H9 (cell line): ENCODE measurements around the gene BBX. TPM values are rescaled to one million over a fixed set of nuclear protein-coding genes. Genes with fewer than 3 reads are reported as not detected.

Source experiments
- DNase-seq: peaks from one replicate; pipeline ENCODE4 v3.0.0-alpha.2; 2017
- H2AFZ ChIP-seq: one replicate; pipeline ENCODE4 v1.6.1; 2013; ENCODE audit warnings: mild to moderate bottlenecking, low read length, control low read depth, moderate library complexity
- H2AK5ac ChIP-seq: 2 replicates; pipeline ENCODE4 v1.6.1; 2013; ENCODE audit warnings: low read length, control low read depth, mixed read lengths; ENCODE audit not compliant: insufficient read length
- H2BK120ac ChIP-seq: one replicate; pipeline ENCODE4 v1.6.1; 2013; ENCODE audit warnings: low read depth, mild to moderate bottlenecking, low read length, control low read depth, inconsistent platforms; ENCODE audit not compliant: poor library complexity, severe bottlenecking
- H2BK12ac ChIP-seq: 2 replicates; pipeline ENCODE4 v1.6.1; 2013; ENCODE audit warnings: low read length, control low read depth, mixed read lengths, low read depth; ENCODE audit not compliant: insufficient read length
- H2BK15ac ChIP-seq: 2 replicates; pipeline ENCODE4 v1.6.1; 2013; ENCODE audit warnings: low read depth, low read length, control low read depth
- H2BK20ac ChIP-seq: one replicate; pipeline ENCODE4 v1.6.1; 2013; ENCODE audit warnings: low read depth, mild to moderate bottlenecking, low read length, control low read depth, inconsistent platforms; ENCODE audit not compliant: poor library complexity, severe bottlenecking
- H2BK5ac ChIP-seq: 2 replicates; pipeline ENCODE4 v1.6.1; 2013; ENCODE audit warnings: low read length, control low read depth, mixed read lengths; ENCODE audit not compliant: insufficient read length
- H3K14ac ChIP-seq: 2 replicates; pipeline ENCODE4 v1.6.1; 2013; ENCODE audit warnings: low read length, control low read depth; ENCODE audit not compliant: insufficient read depth
- H3K18ac ChIP-seq: 2 replicates; pipeline ENCODE4 v1.6.1; 2013; ENCODE audit warnings: low read depth, mild to moderate bottlenecking, mixed read lengths, low read length, control low read depth; ENCODE audit not compliant: insufficient read length
- H3K23ac ChIP-seq: 2 replicates; pipeline ENCODE4 v1.6.1; 2013; ENCODE audit warnings: low read length, control low read depth, mixed read lengths, low read depth; ENCODE audit not compliant: insufficient read length
- H3K23me2 ChIP-seq: 2 replicates; pipeline ENCODE4 v1.6.1; 2013; ENCODE audit warnings: low read depth, mild to moderate bottlenecking, mixed read lengths, low read length, control low read depth; ENCODE audit not compliant: insufficient read length, poor library complexity, severe bottlenecking
- H3K27ac ChIP-seq: 2 replicates; pipeline ENCODE4 v1.5.1; 2013; ENCODE audit warnings: low read length, control low read depth, mixed read lengths, low read depth; ENCODE audit not compliant: insufficient read length
- H3K27me3 ChIP-seq: 2 replicates; pipeline ENCODE4 v1.6.1; 2013; ENCODE audit warnings: low read length, control low read depth, inconsistent platforms; ENCODE audit not compliant: insufficient read depth
- H3K4ac ChIP-seq: 2 replicates; pipeline ENCODE4 v1.6.1; 2013; ENCODE audit warnings: low read depth, mild to moderate bottlenecking, control low read depth, inconsistent platforms, low read length, moderate library complexity
- H3K4me1 ChIP-seq: 2 replicates; pipeline ENCODE4 v1.6.1; 2013; ENCODE audit warnings: low read length, control low read depth, inconsistent platforms; ENCODE audit not compliant: insufficient read depth
- H3K4me2 ChIP-seq: 2 replicates; pipeline ENCODE4 v1.6.1; 2013; ENCODE audit warnings: low read length, control low read depth, mixed read lengths; ENCODE audit not compliant: insufficient read length, insufficient read depth
- H3K56ac ChIP-seq: 2 replicates; pipeline ENCODE4 v1.6.1; 2013; ENCODE audit warnings: low read depth, mild to moderate bottlenecking, mixed read lengths, low read length, control low read depth; ENCODE audit not compliant: insufficient read length
- H3K79me1 ChIP-seq: 2 replicates; pipeline ENCODE4 v1.6.1; 2013; ENCODE audit warnings: low read depth, mild to moderate bottlenecking, moderate library complexity, low read length, control low read depth, inconsistent platforms; ENCODE audit not compliant: insufficient read depth, poor library complexity, severe bottlenecking
- H3K79me2 ChIP-seq: 2 replicates; pipeline ENCODE4 v1.6.1; 2013; ENCODE audit warnings: low read length, control low read depth, inconsistent platforms; ENCODE audit not compliant: insufficient read depth
- H3K9ac ChIP-seq: 2 replicates; pipeline ENCODE4 v1.6.1; 2013; ENCODE audit warnings: low read length, control low read depth, mixed read lengths; ENCODE audit not compliant: insufficient read length; ENCODE audit errors: extremely low read depth
- H3K9me3 ChIP-seq: one replicate; pipeline ENCODE4 v1.6.1; 2013; ENCODE audit warnings: low read depth, low read length, inconsistent platforms; ENCODE audit not compliant: control insufficient read depth
- H3T11ph ChIP-seq: one replicate; pipeline ENCODE4 v1.6.1; 2013; ENCODE audit warnings: mild to moderate bottlenecking, low read length, control low read depth, inconsistent platforms
- H4K20me1 ChIP-seq: one replicate; pipeline ENCODE4 v1.6.1; 2013; ENCODE audit not compliant: control insufficient read depth, insufficient read length, insufficient read depth
- H4K5ac ChIP-seq: 2 replicates; pipeline ENCODE4 v1.6.1; 2013; ENCODE audit warnings: low read depth, mild to moderate bottlenecking, mixed read lengths, low read length, control low read depth; ENCODE audit not compliant: insufficient read length
- H4K8ac ChIP-seq: replicated peaks from 2 replicates; pipeline ENCODE4 v1.6.1; 2013; ENCODE audit warnings: low read length, control low read depth, mixed read lengths, low read depth; ENCODE audit not compliant: insufficient read length
- H4K91ac ChIP-seq: 2 replicates; pipeline ENCODE4 v1.6.1; 2013; ENCODE audit warnings: low read depth, mild to moderate bottlenecking, moderate library complexity, mixed read lengths, low read length, control low read depth; ENCODE audit not compliant: insufficient read length
- H3K27ac Mint-ChIP-seq, 3 experiments: 2 replicates in 2 of 3; 3 replicates in 1 of 3; pipeline ENCODE4 v1.8.0; 2020 to 2021; ENCODE audit warnings: mixed read lengths in 3 of 3, mild to moderate bottlenecking in 1 of 3, moderate library complexity in 1 of 3
- H3K27me3 Mint-ChIP-seq: 2 replicates; pipeline ENCODE4 v1.8.0; 2021; ENCODE audit warnings: low read depth, mild to moderate bottlenecking, moderate library complexity, mixed read lengths
- H3K36me3 Mint-ChIP-seq, 3 experiments: 2 replicates in 2 of 3; 3 replicates in 1 of 3; pipeline ENCODE4 v1.8.0; 2020 to 2021; ENCODE audit warnings: low read depth in 3 of 3, mixed read lengths in 3 of 3; ENCODE audit not compliant: insufficient read depth in 1 of 3
- H3K4me1 Mint-ChIP-seq, 2 experiments: 2 replicates each; pipeline ENCODE4 v1.8.0; 2020; ENCODE audit warnings: mixed read lengths in 2 of 2
- H3K4me3 Mint-ChIP-seq, 2 experiments: 2 replicates in 1 of 2; 3 replicates in 1 of 2; pipeline ENCODE4 v1.8.0; 2020 to 2021; ENCODE audit warnings: mild to moderate bottlenecking in 2 of 2, mixed read lengths in 2 of 2, moderate library complexity in 1 of 2
- H3K9me3 Mint-ChIP-seq, 2 experiments: 2 replicates in 1 of 2; 3 replicates in 1 of 2; pipeline ENCODE4 v1.8.0; 2020; ENCODE audit warnings: mild to moderate bottlenecking in 2 of 2, mixed read lengths in 2 of 2, moderate library complexity in 1 of 2
- WGBS: extraction: QIAGEN DNeasy Blood & Tissue Kit; methylation state at CpG from one replicate; pipeline ENCODE4 v1.1.7; 2013; ENCODE audit warnings: missing lambda C conversion rate, low lambda C conversion rate, mixed read lengths; ENCODE audit not compliant: insufficient read length; ENCODE audit errors: extremely low coverage; 5-methylcytosine and 5-hydroxymethylcytosine counted together
- total RNA-seq: library from RNA; stranded (reverse); gene quantifications from 2 replicates; pipeline ENCODE4 v1.2.1, GENCODE V29; 2021
- TF ChIP-seq, protein P1 (sequence below): fragments of 200-600 bp; sonication (generic); conservative IDR thresholded peaks from 3 replicates; pipeline ENCODE4 v1.8.0; 2021; ENCODE audit warnings: antibody characterized with exemption, mild to moderate bottlenecking

BBX gene
- total RNA-seq, 1 experiment from 2014 or later: 34.8 TPM

DNA sequence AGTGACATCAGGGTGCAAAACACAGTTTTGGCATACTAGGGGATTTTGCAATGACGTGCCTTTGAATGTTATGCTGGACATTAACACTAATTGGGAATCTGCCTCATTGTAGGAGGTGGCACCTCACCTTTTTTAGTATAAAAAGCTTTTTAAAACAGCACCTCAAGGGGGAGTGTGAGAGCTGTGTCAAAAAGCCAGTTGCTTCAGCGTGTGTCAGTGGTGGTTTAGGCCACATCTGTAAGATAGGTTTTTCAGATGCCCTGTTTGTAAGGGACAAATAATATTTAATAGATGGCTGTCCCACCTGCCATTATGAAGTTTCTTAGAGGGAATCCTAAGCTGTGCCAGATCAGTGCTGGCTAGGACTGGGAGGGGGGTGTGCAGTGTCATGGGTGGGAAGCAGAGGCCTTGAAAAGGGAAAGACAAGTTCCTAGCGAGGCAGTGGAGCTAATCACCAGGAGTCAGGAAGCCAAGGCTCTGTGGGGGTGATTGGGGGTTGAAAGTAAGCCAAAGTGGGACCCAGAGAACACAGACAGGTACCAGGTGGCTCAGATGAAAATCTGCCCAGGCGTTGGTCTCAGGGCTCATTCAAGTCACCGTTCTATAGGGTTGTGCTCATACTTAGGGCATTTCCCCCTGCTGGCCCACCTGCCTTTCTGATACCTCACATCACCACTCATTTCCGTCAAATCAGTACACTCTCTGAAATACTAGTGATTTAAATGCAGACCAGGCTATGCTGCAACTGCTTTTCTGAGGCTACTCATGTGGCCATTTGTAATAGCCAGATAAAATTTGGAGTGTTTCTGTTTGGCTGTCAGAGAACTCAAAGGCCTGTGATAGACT is 120.5 kb downstream of the BBX start:
- Histone ChIP-seq H4K20me1 (no peaks in the 10 kb centered on the region), H2BK5ac (no peak overlapping the region)

More for the DNA sequence above, 120.5 kb downstream of the BBX start:
- Histone ChIP-seq H3K23ac (no peak overlapping the region), H2BK120ac (no peak overlapping the region), H3K79me1 (no peaks in the 10 kb centered on the region), H4K5ac (no peak overlapping the region), H3K14ac (no peak overlapping the region), H3K4me2 (no peak overlapping the region), H3K18ac (no peak overlapping the region), H3K27me3 (no peaks in the 10 kb centered on the region), H3K27ac (no peak overlapping the region), H2AK5ac (no peak overlapping the region), H2BK12ac (no peak overlapping the region), H2AFZ (no peak overlapping the region), H3K9ac (no peak overlapping the region), H3K79me2 (no peaks in the 10 kb centered on the region), H3K56ac (no peak overlapping the region), H3K4ac (no peak overlapping the region), H2BK15ac (no peak overlapping the region), H4K91ac (no peak overlapping the region), H4K8ac (no peak overlapping the region), H2BK20ac (no peak overlapping the region), H3K4me1 (peaks cover 3% of the 10 kb centered on the region; the same call in 1 of the 2 replicates), H3K23me2 (no peaks in the 10 kb centered on the region), H3T11ph (no peak overlapping the region), H3K9me3 (no peaks in the 10 kb centered on the region)
- DNase-seq: no peak
- WGBS: no CpG with 5 or more reads among the region's 6 CpGs
- H3K27ac Mint-ChIP-seq: peak overlapping the region in 2 of 3 experiments; percentile 82 to 93; a peak in 3 of 7 replicates
- TF ChIP-seq, protein P1, sequence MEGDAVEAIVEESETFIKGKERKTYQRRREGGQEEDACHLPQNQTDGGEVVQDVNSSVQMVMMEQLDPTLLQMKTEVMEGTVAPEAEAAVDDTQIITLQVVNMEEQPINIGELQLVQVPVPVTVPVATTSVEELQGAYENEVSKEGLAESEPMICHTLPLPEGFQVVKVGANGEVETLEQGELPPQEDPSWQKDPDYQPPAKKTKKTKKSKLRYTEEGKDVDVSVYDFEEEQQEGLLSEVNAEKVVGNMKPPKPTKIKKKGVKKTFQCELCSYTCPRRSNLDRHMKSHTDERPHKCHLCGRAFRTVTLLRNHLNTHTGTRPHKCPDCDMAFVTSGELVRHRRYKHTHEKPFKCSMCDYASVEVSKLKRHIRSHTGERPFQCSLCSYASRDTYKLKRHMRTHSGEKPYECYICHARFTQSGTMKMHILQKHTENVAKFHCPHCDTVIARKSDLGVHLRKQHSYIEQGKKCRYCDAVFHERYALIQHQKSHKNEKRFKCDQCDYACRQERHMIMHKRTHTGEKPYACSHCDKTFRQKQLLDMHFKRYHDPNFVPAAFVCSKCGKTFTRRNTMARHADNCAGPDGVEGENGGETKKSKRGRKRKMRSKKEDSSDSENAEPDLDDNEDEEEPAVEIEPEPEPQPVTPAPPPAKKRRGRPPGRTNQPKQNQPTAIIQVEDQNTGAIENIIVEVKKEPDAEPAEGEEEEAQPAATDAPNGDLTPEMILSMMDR: peak; percentile 61
- H3K4me3 Mint-ChIP-seq: no peak overlapping the region
- no peaks in the 10 kb centered on the region; a peak in 1 of 5 replicates for H3K9me3 Mint-ChIP-seq
- peaks cover 3 to 9% (median 4%) of the 10 kb centered on the region in 3 experiments; a peak in 3 of 7 replicates for H3K36me3 Mint-ChIP-seq
- H3K27me3 Mint-ChIP-seq: no peaks in the 10 kb centered on the region
- H3K4me1 Mint-ChIP-seq: peaks cover 26 to 29% of the 10 kb centered on the region in 2 experiments
